Right lobe of liver (tissue), 6 donors: Measurements from ENCODE around the gene AK1. TPM values are rescaled to one million over a fixed set of nuclear protein-coding genes. Genes with fewer than 3 reads are reported as not detected.
"Not testable (repeated sequence)": the region's sequence is repeated elsewhere in the genome, so short reads cannot be mapped to it uniquely, and the experiment has no call there.

Experiments
- ATAC-seq, 4 donors: fragments of 200-7000 bp; cut with Tn5 transposase; one replicate each; pipeline ENCODE4 v1.9.1; 2020; ENCODE audit warnings: mild to moderate bottlenecking in 4 of 4, moderate library complexity in 4 of 4
- DNase-seq, 3 donors: peaks; one replicate each; pipeline ENCODE4 v3.0.0-alpha.2; 2020
- H3K27ac ChIP-seq, 3 donors: fragments of 200-600 bp; one replicate each; pipeline ENCODE4 v1.8.0; 2022
- H3K27me3 ChIP-seq, 2 donors: fragments of 200-600 bp; one replicate each; pipeline ENCODE4 v1.8.0; 2022
- H3K36me3 ChIP-seq, 4 donors: fragments of 200-600 bp; sonication (generic) in 1 of 4; one replicate each; pipeline versions ENCODE4 v1.5.1 to v1.8.0; 2017 to 2022; ENCODE audit warnings: control low read depth in 1 of 4
- H3K4me1 ChIP-seq, 4 donors: fragments of 200-600 bp; sonication (generic) in 1 of 4; one replicate each; pipeline versions ENCODE4 v1.5.1 to v1.8.0; 2017 to 2022; ENCODE audit warnings: control low read depth in 1 of 4
- H3K4me3 ChIP-seq, 3 donors: fragments of 200-600 bp; one replicate each; pipeline ENCODE4 v1.8.0; 2022
- H3K9me3 ChIP-seq, 4 donors: fragments of 200-600 bp; sonication (generic) in 1 of 4; one replicate each; pipeline versions ENCODE4 v1.5.1 to v1.8.0; 2017 to 2022; ENCODE audit warnings: control low read depth in 1 of 4
- POLR2A ChIP-seq: fragments of 450-650 bp; IDR thresholded peaks from one replicate; pipeline ENCODE4 v1.6.1; 2017; ENCODE audit warnings: antibody characterized with exemption, mild to moderate bottlenecking
- WGBS: methylation state at CpG from one replicate; pipeline ENCODE4 v1.1.6; 2018; ENCODE audit warnings: low coverage, low lambda C conversion rate; ENCODE audit not compliant: insufficient coverage; ENCODE audit errors: missing lambda C conversion rate; 5-methylcytosine and 5-hydroxymethylcytosine counted together
- intact Hi-C, 2 donors: fragments of 100-400 bp; cut with DNase I; formaldehyde crosslinking; loops; one replicate each; pipeline versions ENCODE4 v1.11.2 to v1.14.1; 2022
- total RNA-seq, 6 experiments: library from RNA; depleted of rRNA in 2 of 6; stranded (reverse); fragments of >200 nt in 2 of 6; fragmentation: NEBNext Ultra II Directional in 3 of 6; extraction: Animal tissue kit (Norgen Biotek cat#: 25700) in 3 of 6; gene quantifications; one replicate each; pipeline versions ENCODE4 v1.1.0 to v1.2.4, GENCODE V29; 2016 to 2023
- TF ChIP-seq, protein P1 (sequence below), 4 donors: fragments of 200-600 bp in 3 of 4; fragments of 450-650 bp in 1 of 4; IDR thresholded peaks; one replicate each; pipeline versions ENCODE4 v1.5.1 to v1.8.0; 2016 to 2022; ENCODE audit warnings: antibody characterized with exemption in 4 of 4, mild to moderate bottlenecking in 2 of 4
- donor health status: DM: no; HTN: yes; CAD: no.
- donor health status: DM: no; HTN: no; CAD: no.
- donor health status: DM: no; HTN: no; CAD: no.
- donor health status: DM: no; HTN: yes; CAD: no.
- donor health status: DM: no; HTN: yes; CAD: no.

The AK1 gene
- total RNA-seq, 6 experiments from 2014 or later: 31.4 to 78.6 (median 51.7) TPM

GRCh38 chr9:127844821-127845359 is 32.6 kb downstream of the AK1 start:
- DNase-seq (peak in 1 of 3 donors; percentile 52), ATAC-seq (peak; percentile 42 to 77 (median 59))
- no peak for TF ChIP-seq POLR2A
- TF ChIP-seq, protein P1, sequence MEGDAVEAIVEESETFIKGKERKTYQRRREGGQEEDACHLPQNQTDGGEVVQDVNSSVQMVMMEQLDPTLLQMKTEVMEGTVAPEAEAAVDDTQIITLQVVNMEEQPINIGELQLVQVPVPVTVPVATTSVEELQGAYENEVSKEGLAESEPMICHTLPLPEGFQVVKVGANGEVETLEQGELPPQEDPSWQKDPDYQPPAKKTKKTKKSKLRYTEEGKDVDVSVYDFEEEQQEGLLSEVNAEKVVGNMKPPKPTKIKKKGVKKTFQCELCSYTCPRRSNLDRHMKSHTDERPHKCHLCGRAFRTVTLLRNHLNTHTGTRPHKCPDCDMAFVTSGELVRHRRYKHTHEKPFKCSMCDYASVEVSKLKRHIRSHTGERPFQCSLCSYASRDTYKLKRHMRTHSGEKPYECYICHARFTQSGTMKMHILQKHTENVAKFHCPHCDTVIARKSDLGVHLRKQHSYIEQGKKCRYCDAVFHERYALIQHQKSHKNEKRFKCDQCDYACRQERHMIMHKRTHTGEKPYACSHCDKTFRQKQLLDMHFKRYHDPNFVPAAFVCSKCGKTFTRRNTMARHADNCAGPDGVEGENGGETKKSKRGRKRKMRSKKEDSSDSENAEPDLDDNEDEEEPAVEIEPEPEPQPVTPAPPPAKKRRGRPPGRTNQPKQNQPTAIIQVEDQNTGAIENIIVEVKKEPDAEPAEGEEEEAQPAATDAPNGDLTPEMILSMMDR (IDR thresholded peaks at IDR 0.05): no peak
- intact Hi-C loops: no loop called here
- Histone ChIP-seq H3K4me3 (no peak overlapping the region), H3K36me3 (no peaks in the 10 kb centered on the region), H3K27ac (peak overlapping the region in 2 of 3 donors; percentile 7 to 48), H3K27me3 (no peaks in the 10 kb centered on the region), H3K4me1 (peaks cover 0 to 9% (median 3%) of the 10 kb centered on the region in 4 donors), H3K9me3 (no peaks in the 10 kb centered on the region)
- WGBS: 77% methylated on average over 5 of the region's 16 CpGs

DNA sequence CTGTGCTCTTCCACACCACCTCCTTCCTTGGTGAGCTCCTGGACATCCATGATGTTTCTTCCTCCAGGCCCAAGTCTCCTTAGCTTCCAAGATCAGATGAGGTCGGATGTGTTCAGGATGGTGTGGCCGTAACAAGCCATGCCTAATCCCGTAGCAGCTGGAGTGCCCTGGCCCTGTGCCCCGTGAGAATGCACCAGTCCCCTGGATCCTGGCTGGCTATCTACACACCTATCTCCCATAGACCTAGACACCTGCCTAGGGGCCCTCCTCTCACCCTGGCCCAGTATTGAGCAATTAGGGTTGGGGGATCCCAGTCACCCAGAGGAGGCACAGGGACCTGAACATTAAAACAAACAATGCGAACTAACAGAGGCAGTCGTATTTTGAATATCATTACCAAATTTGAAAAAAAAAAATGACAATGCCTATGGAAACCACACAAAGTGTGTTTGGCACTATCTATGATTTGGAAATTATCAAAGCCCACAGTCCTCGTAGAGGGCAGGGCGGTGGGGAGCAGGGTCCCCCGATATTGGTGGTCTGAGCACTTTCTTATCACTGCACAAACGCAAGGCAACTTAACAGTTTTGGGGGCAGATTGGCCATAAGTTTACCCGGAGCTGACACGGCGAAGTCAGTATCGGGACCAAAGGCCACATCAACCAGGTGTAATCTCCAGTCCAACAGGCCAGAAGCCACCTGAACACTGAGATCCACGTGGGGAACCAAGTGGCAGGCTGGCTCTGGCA is 36.2 kb downstream of the AK1 start:
- Histone ChIP-seq H3K27ac (no peak overlapping the region), H3K36me3 (no peaks in the 10 kb centered on the region), H3K4me1 (peaks cover 0 to 30% (median 16%) of the 10 kb centered on the region in 4 donors), H3K27me3 (no peaks in the 10 kb centered on the region), H3K9me3 (no peaks in the 10 kb centered on the region), H3K4me3 (no peak overlapping the region)
- intact Hi-C loops: no loop called here
- ATAC-seq (no peak), DNase-seq (no peak)
- TF ChIP-seq, protein P1 (IDR thresholded peaks at IDR 0.05): no peak
- TF ChIP-seq POLR2A: no peak
- 51% methylated on average over 14 of the region's 15 CpGs for WGBS

DNA sequence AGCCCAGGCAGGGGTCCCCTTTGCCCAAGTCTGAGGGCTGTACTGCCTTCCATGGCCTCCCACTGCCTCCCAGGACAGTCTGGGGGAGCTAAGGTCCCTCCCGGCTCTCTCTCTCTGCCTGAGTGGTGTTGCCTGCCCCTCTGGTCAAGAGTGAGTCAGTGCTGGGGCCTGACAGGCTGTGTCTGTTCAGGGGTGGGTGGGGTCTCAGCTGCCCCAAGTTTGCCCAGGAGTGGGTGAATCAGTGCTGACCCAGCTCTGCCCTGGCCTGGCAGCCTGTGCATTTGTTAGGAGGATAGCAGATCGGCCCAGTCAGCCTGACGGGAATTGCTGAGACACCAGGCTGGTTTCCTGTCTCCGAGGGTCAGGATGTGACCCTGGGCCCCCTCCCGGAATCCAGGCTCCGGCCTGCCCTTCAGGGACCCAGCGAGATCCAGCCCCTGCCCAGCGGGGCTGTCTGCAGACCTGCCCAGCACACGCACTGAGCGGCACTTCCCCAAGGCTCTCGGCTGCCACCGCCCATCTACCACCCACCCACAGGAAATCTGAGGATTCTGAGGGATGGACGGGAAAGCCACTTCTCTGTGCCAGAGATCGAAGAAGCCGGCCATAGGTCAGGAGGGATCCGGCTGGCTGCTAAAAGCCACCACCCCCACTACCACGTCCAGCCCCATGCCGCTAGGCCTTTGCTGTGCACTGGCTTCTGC is 38.9 kb downstream of the AK1 start:
- no CpG with 5 or more reads among the region's 18 CpGs for WGBS
- intact Hi-C loops: no loop called here
- no peaks in the 10 kb centered on the region for H3K36me3 ChIP-seq
- peak; percentile 86 to 92 (median 88) for ATAC-seq
- peak overlapping the region in 2 of 3 donors; percentile 12 to 14 for H3K4me3 ChIP-seq
- peak; percentile 85 for TF ChIP-seq POLR2A
- TF ChIP-seq, protein P1 (IDR thresholded peaks at IDR 0.05): no peak
- peak overlapping the region; percentile 66 to 92 (median 76) for H3K27ac ChIP-seq
- H3K9me3 ChIP-seq: no peaks in the 10 kb centered on the region
- DNase-seq: peak; percentile 74 to 94 (median 80)
- no peaks in the 10 kb centered on the region for H3K27me3 ChIP-seq
- peaks cover 0 to 30% (median 18%) of the 10 kb centered on the region in 4 donors for H3K4me1 ChIP-seq

- no peaks in the 10 kb centered on the region for H3K9me3 ChIP-seq
- no peak overlapping the region for H3K4me3 ChIP-seq
- no peaks in the 10 kb centered on the region for H3K27me3 ChIP-seq
- WGBS: 75% methylated on average over 2 of the region's 4 CpGs
- DNase-seq (no peak), ATAC-seq (no peak)
- peak overlapping the region in 1 of 3 donors; percentile 92 for H3K27ac ChIP-seq
- intact Hi-C loops: no loop called here
- H3K4me1 ChIP-seq: peaks cover 0 to 35% (median 20%) of the 10 kb centered on the region in 4 donors
- TF ChIP-seq POLR2A: no peak
- TF ChIP-seq, protein P1 (IDR thresholded peaks at IDR 0.05): no peak
- no peaks in the 10 kb centered on the region for H3K36me3 ChIP-seq
Observed at GRCh38 chr9:127837346-127837745, 40.1 kb downstream of the AK1 start.

DNA sequence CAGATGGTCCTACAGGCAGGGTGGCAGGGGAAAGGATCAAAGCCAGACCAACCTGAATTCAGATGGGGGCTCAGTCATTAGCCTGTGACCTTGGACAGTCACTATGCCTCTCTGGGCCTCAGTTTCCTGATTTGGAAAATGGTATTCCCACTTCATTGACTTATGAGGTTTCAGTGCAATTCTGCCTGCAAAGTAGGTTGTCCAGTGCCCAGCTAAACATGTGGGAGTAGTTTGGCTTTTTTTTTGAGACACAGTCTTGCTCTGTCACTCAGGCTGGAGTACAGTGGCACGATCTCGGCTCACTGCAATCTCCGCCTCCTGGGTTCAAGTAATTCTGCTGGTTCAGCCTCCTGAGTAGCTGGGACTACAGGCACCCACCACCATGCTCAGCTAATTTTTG is 40.9 kb downstream of the AK1 start:
- H3K9me3 ChIP-seq, intact Hi-C loops, H3K36me3 ChIP-seq, ATAC-seq, DNase-seq, H3K4me3 ChIP-seq, H3K27me3 ChIP-seq: not testable (repeated sequence)
- Histone ChIP-seq H3K27ac (peak overlapping the region in 1 of 3 donors; percentile 61), H3K4me1 (peaks cover 0 to 36% (median 21%) of the 10 kb centered on the region in 4 donors)
- 85% methylated on average over 3 of the region's 3 CpGs for WGBS
